GM10266 (cell line): ENCODE results near the gene NELFB.

Experiments
- DNase-seq: peaks from one replicate; pipeline ENCODE4 v3.0.0; 2012; ENCODE audit errors: extremely low spot score
- CTCF ChIP-seq: IDR thresholded peaks from 2 replicates; pipeline ENCODE4 v1.5.1; 2012; ENCODE audit warnings: mild to moderate bottlenecking, low read depth; ENCODE audit not compliant: control insufficient read depth, insufficient read depth; ENCODE audit errors: missing control alignments

NELFB gene

GRCh38 chr9:137268538-137269201 is 13.5 kb downstream of the NELFB start:
- DNase-seq = no peak
- TF ChIP-seq CTCF = no peak

- no peak for TF ChIP-seq CTCF
- DNase-seq = no peak
Observed at GRCh38 chr9:137269231-137269772, 14.2 kb downstream of the NELFB start.

GRCh38 chr9:137270929-137271695 is 16.0 kb downstream of the NELFB start:
- TF ChIP-seq CTCF = no peak
- DNase-seq = no peak

- TF ChIP-seq CTCF = no peak
- DNase-seq = no peak
Observed at GRCh38 chr9:137271696-137272076, 16.6 kb downstream of the NELFB start.

- no peak for TF ChIP-seq CTCF
- no peak for DNase-seq
Observed at GRCh38 chr9:137272241-137273094, 17.3 kb downstream of the NELFB start.

- TF ChIP-seq CTCF = no peak
- DNase-seq = no peak
Observed at GRCh38 chr9:137273095-137273490, 18.0 kb downstream of the NELFB start.
